K562 (cell line): ENCODE data around the gene ZNF74. TPM values are rescaled to one million over a fixed set of nuclear protein-coding genes. Genes with fewer than 3 reads are reported as not detected.

Experiments
- DNMT1 ChIP-seq: fragments of 450-650 bp; IDR thresholded peaks from 2 replicates; pipeline ENCODE4 v1.6.1; 2016; ENCODE audit warnings: antibody characterized with exemption, mild to moderate bottlenecking
- HDGF ChIP-seq: fragments of 450-650 bp; IDR thresholded peaks from 2 replicates; pipeline ENCODE4 v1.6.1; 2016
- PYGO2 ChIP-seq: fragments of 450-650 bp; IDR thresholded peaks from 2 replicates; pipeline ENCODE4 v1.6.1; 2016; ENCODE audit warnings: mild to moderate bottlenecking, missing genetic modification characterization, moderate library complexity, missing compliant biosample characterization
- RCOR1 ChIP-seq, 2 experiments: IDR thresholded peaks; 2 replicates each; pipeline ENCODE4 v1.6.1; 2012; ENCODE audit warnings: low read depth in 2 of 2, low read length in 2 of 2, borderline replicate concordance in 1 of 2, improper control_type of control experiment in 1 of 2
- SMAD1 ChIP-seq: fragments of 150-350 bp; IDR thresholded peaks from 2 replicates; pipeline ENCODE4 v1.6.1; 2014; ENCODE audit warnings: low read length, low read depth; ENCODE audit not compliant: partially characterized antibody
- SP2 ChIP-seq: IDR thresholded peaks from 2 replicates; pipeline ENCODE4 v1.6.1; 2011; ENCODE audit warnings: mild to moderate bottlenecking, low read depth, low read length, moderate library complexity; ENCODE audit not compliant: poor library complexity, severe bottlenecking; ENCODE audit errors: extremely low read depth
- TSC22D4 ChIP-seq: fragments of 450-650 bp; IDR thresholded peaks from 2 replicates; pipeline ENCODE4 v1.6.1; 2016; ENCODE audit warnings: missing genetic modification characterization, missing biosample characterization, control low read depth
- YBX1 ChIP-seq: fragments of 450-650 bp; IDR thresholded peaks from 2 replicates; pipeline ENCODE4 v1.7.1; 2016; ENCODE audit warnings: mild to moderate bottlenecking
- ZNF436 ChIP-seq: fragments of 250-450, 450-650 bp; sonication (Bioruptor Pico); formaldehyde crosslinking; IDR thresholded peaks from 2 replicates; pipeline ENCODE4 v1.7.0; 2020; ENCODE audit warnings: mild to moderate bottlenecking
- polyA plus RNA-seq, 8 experiments: library from polyadenylated mRNA; depleted of rRNA in 4 of 8; stranded (reverse) in 5 of 8; unstranded in 3 of 8; fragments of >200 nt; fragmentation: Nextera tagmentation in 2 of 8; fragmentation: Illumina TruSeq in 1 of 8; extraction: Ambion mirVana in 2 of 8; extraction: Trizol in 1 of 8; gene quantifications; 2 replicates each; pipeline versions ENCODE4 v1.2.1 to v1.2.3, GENCODE V29; 2011 to 2014; ENCODE audit warnings: inconsistent platforms in 1 of 8, missing spikeins in 1 of 8
- total RNA-seq, 7 experiments: library from RNA; depleted of rRNA in 6 of 7; stranded (reverse); fragments of >200 nt in 6 of 7; fragmentation: Illumina TruSeq in 2 of 7; extraction: Trizol in 2 of 7; gene quantifications; 2 replicates each; pipeline versions ENCODE4 v1.2.1 to v1.2.3, GENCODE V29; 2011 to 2021; ENCODE audit warnings: low replicate concordance in 1 of 7
- TF ChIP-seq, protein P1 (sequence below): fragments of 450-650 bp; IDR thresholded peaks from 2 replicates; pipeline ENCODE4 v1.7.0; 2016; ENCODE audit warnings: borderline replicate concordance
- TF ChIP-seq, protein P2 (sequence below): IDR thresholded peaks from 2 replicates; pipeline ENCODE4 v1.6.1; 2016; ENCODE audit warnings: missing genetic modification characterization, missing compliant biosample characterization
- TF ChIP-seq, protein P3 (sequence below): fragments of 450-650 bp; IDR thresholded peaks from 2 replicates; pipeline ENCODE4 v1.7.1; 2018; ENCODE audit warnings: mild to moderate bottlenecking, low read depth; ENCODE audit not compliant: partially characterized antibody
- TF ChIP-seq, protein P4 (sequence below): sonication (generic); formaldehyde crosslinking; IDR thresholded peaks from 2 replicates; pipeline ENCODE4 v1.8.0; 2023; ENCODE audit warnings: mild to moderate bottlenecking, missing genetic modification reagents
- TF ChIP-seq, protein P5 (sequence below): fragments of 250-450 bp; sonication (Bioruptor Pico); IDR thresholded peaks from 2 replicates; pipeline ENCODE4 v1.6.1; 2021; ENCODE audit warnings: mild to moderate bottlenecking

Gene ZNF74
- total and polyA plus RNA-seq, 9 of the 15 experiments (the other 6 are each of a cell fraction or from before 2014, with no cell fraction given), result 2.4 to 53.5 (median 31.5) TPM

DNA sequence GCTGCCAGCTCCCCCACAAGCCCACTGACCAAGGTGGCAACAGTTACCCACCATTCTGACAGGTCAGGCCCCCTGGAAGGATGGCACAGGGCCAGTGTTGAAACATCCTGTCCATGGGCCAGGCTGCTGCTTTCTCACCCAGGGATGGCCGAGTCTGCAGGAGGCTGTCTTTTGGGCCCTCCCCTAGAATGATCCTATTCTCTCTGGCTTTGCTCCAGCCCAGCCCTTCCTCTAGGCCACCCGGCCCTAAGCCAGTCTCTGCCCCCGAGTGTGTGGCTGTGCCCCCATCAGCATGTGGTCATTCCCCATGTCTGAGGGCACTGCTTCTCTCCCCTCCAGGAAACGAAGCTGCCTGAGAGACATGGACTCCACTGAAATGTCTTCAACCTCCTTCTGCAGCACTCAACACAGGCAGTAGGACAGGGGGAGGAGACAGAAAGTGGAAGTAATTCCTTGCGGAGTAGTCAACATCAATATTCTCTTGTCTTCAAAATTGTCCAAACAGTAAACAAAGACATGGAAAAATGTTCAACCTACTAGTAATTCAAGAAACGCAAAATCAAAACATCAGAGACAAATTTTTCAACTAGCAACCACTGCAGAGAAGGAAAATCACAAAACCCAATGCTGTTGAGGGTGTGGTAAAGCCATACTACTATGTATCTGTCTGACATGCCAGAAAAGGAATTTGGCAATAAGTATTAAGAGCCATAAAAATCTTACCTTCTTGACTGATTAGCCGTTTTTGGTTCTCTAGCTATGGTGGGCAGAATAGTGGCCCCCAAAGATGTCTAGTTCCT is 48.7 kb downstream of the ZNF74 start (continued):
- TF ChIP-seq, protein P1, sequence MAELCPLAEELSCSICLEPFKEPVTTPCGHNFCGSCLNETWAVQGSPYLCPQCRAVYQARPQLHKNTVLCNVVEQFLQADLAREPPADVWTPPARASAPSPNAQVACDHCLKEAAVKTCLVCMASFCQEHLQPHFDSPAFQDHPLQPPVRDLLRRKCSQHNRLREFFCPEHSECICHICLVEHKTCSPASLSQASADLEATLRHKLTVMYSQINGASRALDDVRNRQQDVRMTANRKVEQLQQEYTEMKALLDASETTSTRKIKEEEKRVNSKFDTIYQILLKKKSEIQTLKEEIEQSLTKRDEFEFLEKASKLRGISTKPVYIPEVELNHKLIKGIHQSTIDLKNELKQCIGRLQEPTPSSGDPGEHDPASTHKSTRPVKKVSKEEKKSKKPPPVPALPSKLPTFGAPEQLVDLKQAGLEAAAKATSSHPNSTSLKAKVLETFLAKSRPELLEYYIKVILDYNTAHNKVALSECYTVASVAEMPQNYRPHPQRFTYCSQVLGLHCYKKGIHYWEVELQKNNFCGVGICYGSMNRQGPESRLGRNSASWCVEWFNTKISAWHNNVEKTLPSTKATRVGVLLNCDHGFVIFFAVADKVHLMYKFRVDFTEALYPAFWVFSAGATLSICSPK, result no peak
- TF ChIP-seq YBX1, result no peak
- no peak for TF ChIP-seq DNMT1
- TF ChIP-seq SMAD1, result no peak
- TF ChIP-seq RCOR1 (IDR thresholded peaks at IDR 0.05; ENCODE audit: borderline replicate concordance in 1 of 2, low read depth in 2 of 2, low read length in 2 of 2), result no peak
- peak; percentile 79; the same call in 1 of the 2 replicates for TF ChIP-seq TSC22D4 (tag)
- TF ChIP-seq, protein P2, sequence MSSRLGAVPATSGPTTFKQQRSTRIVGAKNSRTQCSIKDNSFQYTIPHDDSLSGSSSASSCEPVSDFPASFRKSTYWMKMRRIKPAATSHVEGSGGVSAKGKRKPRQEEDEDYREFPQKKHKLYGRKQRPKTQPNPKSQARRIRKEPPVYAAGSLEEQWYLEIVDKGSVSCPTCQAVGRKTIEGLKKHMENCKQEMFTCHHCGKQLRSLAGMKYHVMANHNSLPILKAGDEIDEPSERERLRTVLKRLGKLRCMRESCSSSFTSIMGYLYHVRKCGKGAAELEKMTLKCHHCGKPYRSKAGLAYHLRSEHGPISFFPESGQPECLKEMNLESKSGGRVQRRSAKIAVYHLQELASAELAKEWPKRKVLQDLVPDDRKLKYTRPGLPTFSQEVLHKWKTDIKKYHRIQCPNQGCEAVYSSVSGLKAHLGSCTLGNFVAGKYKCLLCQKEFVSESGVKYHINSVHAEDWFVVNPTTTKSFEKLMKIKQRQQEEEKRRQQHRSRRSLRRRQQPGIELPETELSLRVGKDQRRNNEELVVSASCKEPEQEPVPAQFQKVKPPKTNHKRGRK (tag), result no peak
- TF ChIP-seq PYGO2, result no peak
- TF ChIP-seq, protein P3, sequence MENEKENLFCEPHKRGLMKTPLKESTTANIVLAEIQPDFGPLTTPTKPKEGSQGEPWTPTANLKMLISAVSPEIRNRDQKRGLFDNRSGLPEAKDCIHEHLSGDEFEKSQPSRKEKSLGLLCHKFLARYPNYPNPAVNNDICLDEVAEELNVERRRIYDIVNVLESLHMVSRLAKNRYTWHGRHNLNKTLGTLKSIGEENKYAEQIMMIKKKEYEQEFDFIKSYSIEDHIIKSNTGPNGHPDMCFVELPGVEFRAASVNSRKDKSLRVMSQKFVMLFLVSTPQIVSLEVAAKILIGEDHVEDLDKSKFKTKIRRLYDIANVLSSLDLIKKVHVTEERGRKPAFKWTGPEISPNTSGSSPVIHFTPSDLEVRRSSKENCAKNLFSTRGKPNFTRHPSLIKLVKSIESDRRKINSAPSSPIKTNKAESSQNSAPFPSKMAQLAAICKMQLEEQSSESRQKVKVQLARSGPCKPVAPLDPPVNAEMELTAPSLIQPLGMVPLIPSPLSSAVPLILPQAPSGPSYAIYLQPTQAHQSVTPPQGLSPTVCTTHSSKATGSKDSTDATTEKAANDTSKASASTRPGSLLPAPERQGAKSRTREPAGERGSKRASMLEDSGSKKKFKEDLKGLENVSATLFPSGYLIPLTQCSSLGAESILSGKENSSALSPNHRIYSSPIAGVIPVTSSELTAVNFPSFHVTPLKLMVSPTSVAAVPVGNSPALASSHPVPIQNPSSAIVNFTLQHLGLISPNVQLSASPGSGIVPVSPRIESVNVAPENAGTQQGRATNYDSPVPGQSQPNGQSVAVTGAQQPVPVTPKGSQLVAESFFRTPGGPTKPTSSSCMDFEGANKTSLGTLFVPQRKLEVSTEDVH, result no peak
- TF ChIP-seq, protein P4, sequence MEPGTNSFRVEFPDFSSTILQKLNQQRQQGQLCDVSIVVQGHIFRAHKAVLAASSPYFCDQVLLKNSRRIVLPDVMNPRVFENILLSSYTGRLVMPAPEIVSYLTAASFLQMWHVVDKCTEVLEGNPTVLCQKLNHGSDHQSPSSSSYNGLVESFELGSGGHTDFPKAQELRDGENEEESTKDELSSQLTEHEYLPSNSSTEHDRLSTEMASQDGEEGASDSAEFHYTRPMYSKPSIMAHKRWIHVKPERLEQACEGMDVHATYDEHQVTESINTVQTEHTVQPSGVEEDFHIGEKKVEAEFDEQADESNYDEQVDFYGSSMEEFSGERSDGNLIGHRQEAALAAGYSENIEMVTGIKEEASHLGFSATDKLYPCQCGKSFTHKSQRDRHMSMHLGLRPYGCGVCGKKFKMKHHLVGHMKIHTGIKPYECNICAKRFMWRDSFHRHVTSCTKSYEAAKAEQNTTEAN, result 0 out of 2 replicates have a peak, but pooled peaks have one; percentile 65
- TF ChIP-seq SP2, result no peak
- no peak for TF ChIP-seq HDGF
- TF ChIP-seq, protein P5, sequence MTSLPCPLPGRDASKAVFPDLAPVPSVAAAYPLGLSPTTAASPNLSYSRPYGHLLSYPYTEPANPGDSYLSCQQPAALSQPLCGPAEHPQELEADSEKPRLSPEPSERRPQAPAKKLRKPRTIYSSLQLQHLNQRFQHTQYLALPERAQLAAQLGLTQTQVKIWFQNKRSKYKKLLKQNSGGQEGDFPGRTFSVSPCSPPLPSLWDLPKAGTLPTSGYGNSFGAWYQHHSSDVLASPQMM (CRISPR knock-in tag), result no peak
- TF ChIP-seq ZNF436, result no peak
- TF ChIP-seq, all 486 proteins: peak for 19
